Astrocyte (in vitro differentiated cells and primary cell): ENCODE results near the gene ROR2. TPM values are rescaled to one million over a fixed set of nuclear protein-coding genes. Genes with fewer than 3 reads are reported as not detected.
A peak's percentile ranks its signal among the peaks of the same experiment; 100 is the strongest.
"Not testable (repeated sequence)": the region's sequence is repeated elsewhere in the genome, so short reads cannot be mapped to it uniquely, and the experiment has no call there.

ENCODE experiments used
- DNase-seq: peaks from one replicate; pipeline ENCODE4 v3.0.0-alpha.2; 2010; ENCODE audit warnings: low read depth
- FAIRE-seq: peaks from 2 replicates; lab custom pipeline; 2011; peaks lifted over from hg19 to GRCh38; lab: Jason Lieb, UNC
- H2AFZ ChIP-seq: 2 replicates; pipeline ENCODE4 v1.6.0; 2012; ENCODE audit warnings: low read depth, low read length, inconsistent platforms
- H3K27ac ChIP-seq: 2 replicates; pipeline ENCODE4 v1.5.1; 2011; ENCODE audit warnings: low read depth, low read length, inconsistent platforms
- H3K27me3 ChIP-seq: 2 replicates; pipeline ENCODE4 v1.6.0; 2011; ENCODE audit warnings: low read length, inconsistent platforms; ENCODE audit not compliant: insufficient read depth
- H3K36me3 ChIP-seq: 2 replicates; pipeline ENCODE4 v1.5.1; 2011; ENCODE audit warnings: low read length, inconsistent platforms; ENCODE audit not compliant: insufficient read depth
- H3K4me1 ChIP-seq: 2 replicates; pipeline ENCODE4 v1.5.1; 2011; ENCODE audit warnings: low read length, inconsistent platforms; ENCODE audit not compliant: insufficient read depth
- H3K4me2 ChIP-seq: 2 replicates; pipeline ENCODE4 v1.6.0; 2012; ENCODE audit warnings: low read length, inconsistent platforms
- H3K4me3 ChIP-seq: 2 replicates; pipeline ENCODE4 v1.5.1; 2011; ENCODE audit warnings: low read depth, mild to moderate bottlenecking, low read length, inconsistent platforms; ENCODE audit not compliant: insufficient read depth
- H3K79me2 ChIP-seq: 2 replicates; pipeline ENCODE4 v1.6.0; 2012; ENCODE audit warnings: mild to moderate bottlenecking, low read length, inconsistent platforms; ENCODE audit not compliant: insufficient read depth
- H3K9ac ChIP-seq: 2 replicates; pipeline ENCODE4 v1.6.0; 2012; ENCODE audit warnings: mild to moderate bottlenecking, low read length, inconsistent platforms
- H3K9me3 ChIP-seq: 2 replicates; pipeline ENCODE4 v1.5.1; 2012; ENCODE audit warnings: low read depth, mild to moderate bottlenecking, low read length, inconsistent platforms; ENCODE audit not compliant: insufficient read depth
- H4K20me1 ChIP-seq: 2 replicates; pipeline ENCODE4 v1.6.0; 2012; ENCODE audit warnings: low read length, inconsistent platforms; ENCODE audit not compliant: insufficient read depth
- H3K27ac Mint-ChIP-seq: one replicate; pipeline ENCODE4 v1.8.0; 2021; ENCODE audit warnings: mild to moderate bottlenecking, mixed read lengths; ENCODE audit not compliant: unreplicated experiment
- H3K27me3 Mint-ChIP-seq: one replicate; pipeline ENCODE4 v1.8.0; 2021; ENCODE audit warnings: low read depth, mixed read lengths; ENCODE audit not compliant: unreplicated experiment
- H3K36me3 Mint-ChIP-seq: one replicate; pipeline ENCODE4 v1.8.0; 2021; ENCODE audit warnings: low read depth, mixed read lengths; ENCODE audit not compliant: unreplicated experiment
- H3K4me1 Mint-ChIP-seq: one replicate; pipeline ENCODE4 v1.8.0; 2021; ENCODE audit warnings: low read depth, mixed read lengths; ENCODE audit not compliant: unreplicated experiment
- H3K4me3 Mint-ChIP-seq: one replicate; pipeline ENCODE4 v1.8.0; 2021; ENCODE audit warnings: mild to moderate bottlenecking, moderate library complexity, mixed read lengths; ENCODE audit not compliant: unreplicated experiment
- H3K9me3 Mint-ChIP-seq: one replicate; pipeline ENCODE4 v1.8.0; 2021; ENCODE audit warnings: mild to moderate bottlenecking, mixed read lengths; ENCODE audit not compliant: unreplicated experiment
- CTCF ChIP-seq: IDR thresholded peaks from 2 replicates; pipeline ENCODE4 v1.5.1; 2011; ENCODE audit warnings: low read depth, mild to moderate bottlenecking, inconsistent platforms, low read length, moderate library complexity; ENCODE audit not compliant: insufficient read depth
- EZH2 ChIP-seq: IDR thresholded peaks from 2 replicates; pipeline ENCODE4 v1.6.1; 2012; ENCODE audit warnings: mild to moderate bottlenecking, low read length, inconsistent platforms; ENCODE audit not compliant: insufficient read depth
- total RNA-seq: library from RNA; stranded (reverse); gene quantifications from 2 replicates; pipeline ENCODE4 v1.2.1, GENCODE V29; 2021

Gene ROR2
- total RNA-seq, 1 donor from 2014 or later: 4.9 TPM

- Histone ChIP-seq H3K9ac (no peak overlapping the region), H4K20me1 (no peaks in the 10 kb centered on the region), H3K79me2 (no peaks in the 10 kb centered on the region), H3K36me3 (no peaks in the 10 kb centered on the region), H3K4me3 (no peak overlapping the region), H3K4me1 (no peaks in the 10 kb centered on the region), H3K27me3 (peaks cover 2% of the 10 kb centered on the region), H3K27ac (no peak overlapping the region), H3K9me3 (no peaks in the 10 kb centered on the region), H3K4me2 (no peak overlapping the region), H2AFZ (no peak overlapping the region)
- no peaks in the 10 kb centered on the region for H3K36me3 Mint-ChIP-seq
- TF ChIP-seq CTCF (no peak), EZH2 (no peak)
- H3K27me3 Mint-ChIP-seq: peaks cover 6% of the 10 kb centered on the region
- DNase-seq (no peak), FAIRE-seq (no peak)
- no peak overlapping the region for H3K4me3 Mint-ChIP-seq
- no peak overlapping the region for H3K27ac Mint-ChIP-seq
- H3K9me3 Mint-ChIP-seq: no peaks in the 10 kb centered on the region
- no peaks in the 10 kb centered on the region for H3K4me1 Mint-ChIP-seq
Measured at GRCh38 chr9:91623004-91623403, 327.0 kb downstream of the ROR2 start.

- H3K36me3 ChIP-seq, FAIRE-seq, H3K27ac Mint-ChIP-seq, H3K9me3 Mint-ChIP-seq, H3K4me1 ChIP-seq, H3K27me3 ChIP-seq, H3K9me3 ChIP-seq, H3K9ac ChIP-seq, H3K4me3 Mint-ChIP-seq, H3K27ac ChIP-seq, H3K4me2 ChIP-seq, H2AFZ ChIP-seq, H4K20me1 ChIP-seq, H3K27me3 Mint-ChIP-seq, H3K36me3 Mint-ChIP-seq, DNase-seq, H3K4me1 Mint-ChIP-seq, H3K79me2 ChIP-seq, H3K4me3 ChIP-seq: not testable (repeated sequence)
Measured at GRCh38 chr9:91622121-91622520, 327.9 kb downstream of the ROR2 start.

GRCh38 chr9:91614044-91614443 is 336.0 kb downstream of the ROR2 start:
- not testable (repeated sequence) for H3K9me3 ChIP-seq, H3K27ac ChIP-seq, H3K4me3 Mint-ChIP-seq, H2AFZ ChIP-seq, H3K4me1 ChIP-seq, H3K79me2 ChIP-seq, H3K4me1 Mint-ChIP-seq, DNase-seq, H3K4me2 ChIP-seq, FAIRE-seq, H4K20me1 ChIP-seq, H3K27me3 ChIP-seq, H3K9ac ChIP-seq, H3K36me3 Mint-ChIP-seq, H3K36me3 ChIP-seq, H3K9me3 Mint-ChIP-seq, H3K27me3 Mint-ChIP-seq, H3K4me3 ChIP-seq, H3K27ac Mint-ChIP-seq

GRCh38 chr9:91611582-91611981 is 338.4 kb downstream of the ROR2 start:
- no peaks in the 10 kb centered on the region for H3K9me3 Mint-ChIP-seq
- no peaks in the 10 kb centered on the region for H4K20me1 ChIP-seq
- peaks cover 8% of the 10 kb centered on the region for H3K4me1 ChIP-seq
- DNase-seq: peak; percentile 20
- TF ChIP-seq CTCF (no peak), EZH2 (no peak)
- FAIRE-seq: no peak
- no peak overlapping the region for H3K4me3 ChIP-seq
- peak overlapping the region; percentile 11 for H3K4me2 ChIP-seq
- no peaks in the 10 kb centered on the region for H3K9me3 ChIP-seq
- H3K4me3 Mint-ChIP-seq: no peak overlapping the region
- H3K27me3 ChIP-seq: no peaks in the 10 kb centered on the region
- H3K27me3 Mint-ChIP-seq: no peaks in the 10 kb centered on the region
- H3K27ac Mint-ChIP-seq: no peak overlapping the region
- no peaks in the 10 kb centered on the region for H3K79me2 ChIP-seq
- H3K36me3 ChIP-seq: no peaks in the 10 kb centered on the region
- H3K4me1 Mint-ChIP-seq: peaks cover 5% of the 10 kb centered on the region
- no peak overlapping the region for H3K27ac ChIP-seq
- peak overlapping the region; percentile 28 for H2AFZ ChIP-seq
- H3K36me3 Mint-ChIP-seq: no peaks in the 10 kb centered on the region
- no peak overlapping the region for H3K9ac ChIP-seq
